Uterus (tissue), 2 donors: ENCODE results near the gene PGA3.
"Not testable (repeated sequence)": the region's sequence is repeated elsewhere in the genome, so short reads cannot be mapped to it uniquely, and the experiment has no call there.

Experiments
- CTCF ChIP-seq, 4 experiments: fragments of 200-600 bp in 2 of 4; fragments of 450-650 bp in 2 of 4; sonication (generic) in 2 of 4; IDR thresholded peaks; one replicate each; pipeline ENCODE4 v1.5.1; 2016 to 2019; ENCODE audit warnings: antibody characterized with exemption in 4 of 4, mild to moderate bottlenecking in 2 of 4, moderate library complexity in 1 of 4
- POLR2A ChIP-seq, 2 donors: fragments of 450-650 bp; IDR thresholded peaks; one replicate each; pipeline ENCODE4 v1.6.1; 2016; ENCODE audit warnings: antibody characterized with exemption in 2 of 2, mild to moderate bottlenecking in 1 of 2, moderate library complexity in 1 of 2

GRCh38 chr11:61237130-61237529, 33.8 kb downstream of the PGA3 start:
- TF ChIP-seq CTCF, POLR2A (IDR thresholded peaks at IDR 0.05): not testable (repeated sequence)
